ENCODE results near the gene TMEM72.
"Not testable (repeated sequence)": the region's sequence is repeated elsewhere in the genome, so short reads cannot be mapped to it uniquely, and the experiment has no call there.

The TMEM72 gene

GRCh38 chr10:44911081-44911540 lies at the start of gene TMEM72:
TMEM72 (plus strand) TSS chr10:44911337; CDS start chr10:44911513, 176 bp downstream.
- DNase-seq, result no peak

GRCh38 chr10:44862006-44862751 lies 49.0 kb upstream of the TMEM72 start:
- DNase-seq, result no peak

GRCh38 chr10:44862924-44863323 lies 48.2 kb upstream of the TMEM72 start:
- no peak for DNase-seq

- DNase-seq, result no peak
These were observed 47.6 kb upstream of the TMEM72 start for GRCh38 chr10:44863344-44864047.

- DNase-seq, result peak; percentile 28
These were observed 47.1 kb upstream of the TMEM72 start for GRCh38 chr10:44864051-44864450.

- peak; percentile 90 for DNase-seq
These were observed 46.4 kb upstream of the TMEM72 start for GRCh38 chr10:44864637-44865288.

- no peak for DNase-seq
These were observed 45.9 kb upstream of the TMEM72 start for GRCh38 chr10:44865289-44865671.

- not testable (repeated sequence) for DNase-seq
These were observed 44.8 kb upstream of the TMEM72 start for GRCh38 chr10:44866367-44866766.

GRCh38 chr10:44870031-44870430 lies 41.1 kb upstream of the TMEM72 start:
- DNase-seq, result no peak

- DNase-seq, result no peak
These were observed 38.0 kb upstream of the TMEM72 start for GRCh38 chr10:44873160-44873559.

GRCh38 chr10:44874166-44874565 lies 37.0 kb upstream of the TMEM72 start:
- DNase-seq, result no peak

- DNase-seq, result peak; percentile 74
These were observed 32.2 kb upstream of the TMEM72 start for GRCh38 chr10:44878706-44879530.

GRCh38 chr10:44879531-44879899 lies 31.6 kb upstream of the TMEM72 start:
- no peak for DNase-seq

GRCh38 chr10:44880090-44880715 lies 30.9 kb upstream of the TMEM72 start:
- no peak for DNase-seq

GRCh38 chr10:44881649-44882048 lies 29.5 kb upstream of the TMEM72 start:
- no peak for DNase-seq

GRCh38 chr10:44882166-44882720 lies 28.9 kb upstream of the TMEM72 start:
- DNase-seq, result no peak

GRCh38 chr10:44883593-44884331 lies 27.4 kb upstream of the TMEM72 start:
- DNase-seq, result no peak

- no peak for DNase-seq
These were observed 25.4 kb upstream of the TMEM72 start for GRCh38 chr10:44885710-44886109.

- no peak for DNase-seq
These were observed 24.2 kb upstream of the TMEM72 start for GRCh38 chr10:44886966-44887365.

GRCh38 chr10:44888886-44889285 lies 22.3 kb upstream of the TMEM72 start:
- DNase-seq, result no peak

GRCh38 chr10:44889834-44890233 lies 21.3 kb upstream of the TMEM72 start:
- DNase-seq, result no peak

All from stimulated activated CD4-positive, alpha-beta T cell treated with anti-CD3 and anti-CD28 coated beads, Interleukin-12 subunit alpha, Interleukin-12 subunit beta, amount 100 ng/mL, for 4 hours (primary cell).